ENCODE results near the gene FAM83G. TPM values are rescaled to one million over a fixed set of nuclear protein-coding genes. Genes with fewer than 3 reads are reported as not detected.

Gene FAM83G
- total RNA-seq, 1 donor from 2014 or later: 36.1 TPM

DNA sequence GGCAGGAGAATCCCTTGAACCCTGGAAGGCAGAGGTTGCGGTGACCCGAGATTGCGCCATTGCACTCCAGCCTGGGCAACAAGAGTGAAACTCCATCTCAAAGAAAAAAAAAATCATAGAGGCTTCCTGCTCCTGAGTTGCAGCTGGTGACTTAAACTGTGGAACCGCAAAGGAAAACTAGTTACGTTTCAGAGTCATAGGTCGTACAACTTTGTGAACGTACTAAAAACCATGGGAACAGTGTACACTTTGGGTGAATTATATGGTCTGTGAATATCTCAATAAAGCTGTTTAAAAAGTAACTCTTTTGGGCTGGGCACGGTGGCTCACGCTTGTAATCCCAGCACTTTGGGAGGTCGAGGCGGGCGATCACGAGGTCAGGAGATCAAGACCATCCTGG lies 29.0 kb downstream of the FAM83G start:
- H3K9me3 ChIP-seq: no peaks in the 10 kb centered on the region
- H3K36me3 ChIP-seq: peaks cover 0 to 23% of the 10 kb centered on the region in 2 donors
- no peaks in the 10 kb centered on the region for H3K27me3 ChIP-seq
- TF ChIP-seq, protein P1, sequence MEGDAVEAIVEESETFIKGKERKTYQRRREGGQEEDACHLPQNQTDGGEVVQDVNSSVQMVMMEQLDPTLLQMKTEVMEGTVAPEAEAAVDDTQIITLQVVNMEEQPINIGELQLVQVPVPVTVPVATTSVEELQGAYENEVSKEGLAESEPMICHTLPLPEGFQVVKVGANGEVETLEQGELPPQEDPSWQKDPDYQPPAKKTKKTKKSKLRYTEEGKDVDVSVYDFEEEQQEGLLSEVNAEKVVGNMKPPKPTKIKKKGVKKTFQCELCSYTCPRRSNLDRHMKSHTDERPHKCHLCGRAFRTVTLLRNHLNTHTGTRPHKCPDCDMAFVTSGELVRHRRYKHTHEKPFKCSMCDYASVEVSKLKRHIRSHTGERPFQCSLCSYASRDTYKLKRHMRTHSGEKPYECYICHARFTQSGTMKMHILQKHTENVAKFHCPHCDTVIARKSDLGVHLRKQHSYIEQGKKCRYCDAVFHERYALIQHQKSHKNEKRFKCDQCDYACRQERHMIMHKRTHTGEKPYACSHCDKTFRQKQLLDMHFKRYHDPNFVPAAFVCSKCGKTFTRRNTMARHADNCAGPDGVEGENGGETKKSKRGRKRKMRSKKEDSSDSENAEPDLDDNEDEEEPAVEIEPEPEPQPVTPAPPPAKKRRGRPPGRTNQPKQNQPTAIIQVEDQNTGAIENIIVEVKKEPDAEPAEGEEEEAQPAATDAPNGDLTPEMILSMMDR (IDR thresholded peaks at IDR 0.05): no peak
- no peak for TF ChIP-seq POLR2AphosphoS5 (IDR thresholded peaks at IDR 0.05; ENCODE audit: insufficient read depth in 1 of 2, low read depth in 1 of 2)
- no peak for TF ChIP-seq POLR2A (IDR thresholded peaks at IDR 0.05)
- DNase-seq (ENCODE audit: extremely low spot score in 2 of 2): no peak
- intact Hi-C loops (cut with DNase I): no loop called here
- no peak overlapping the region for H3K4me3 ChIP-seq
- H3K4me1 ChIP-seq: no peaks in the 10 kb centered on the region
- no peak overlapping the region for H3K27ac ChIP-seq

DNA sequence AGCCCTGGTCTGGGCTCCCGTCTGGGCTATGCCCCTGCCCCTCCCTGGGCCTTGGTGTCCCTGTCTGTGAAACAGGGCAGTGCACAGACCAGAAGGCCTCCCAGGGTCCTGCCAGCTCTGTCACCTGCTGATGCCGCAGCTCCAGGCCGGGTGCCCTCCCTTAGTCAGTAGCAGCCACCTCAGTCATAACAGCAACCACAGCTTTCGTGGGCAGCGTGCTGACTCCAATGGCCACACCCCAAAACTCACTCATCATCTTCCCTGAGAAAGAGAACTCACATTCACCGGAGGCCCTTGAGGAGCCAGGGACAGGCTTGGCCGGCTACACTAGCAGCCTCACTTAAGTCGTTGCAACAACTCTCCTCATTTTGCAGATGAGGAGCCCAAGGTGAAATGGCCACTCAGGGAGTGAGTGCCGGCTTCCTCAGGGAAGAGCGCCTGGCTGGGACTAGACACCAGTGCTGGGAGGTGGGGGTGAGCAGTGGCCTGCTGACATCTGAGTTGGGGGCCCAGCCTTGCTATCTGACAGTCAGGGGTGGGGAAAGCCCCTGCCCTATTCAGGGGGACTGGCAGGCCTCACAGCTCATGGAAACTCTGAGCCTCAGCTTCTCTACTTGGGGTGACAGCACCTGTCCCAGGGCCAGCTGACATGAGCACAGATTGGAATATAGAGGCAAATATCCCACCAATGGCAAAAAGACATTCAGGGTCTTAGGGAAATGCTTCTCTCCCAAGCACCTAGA lies 30.0 kb downstream of the FAM83G start:
- H3K27ac ChIP-seq: peak overlapping the region; percentile 39
- H3K27me3 ChIP-seq: no peaks in the 10 kb centered on the region
- peaks cover 0 to 27% of the 10 kb centered on the region in 2 donors for H3K36me3 ChIP-seq
- H3K4me1 ChIP-seq: no peaks in the 10 kb centered on the region
- no peaks in the 10 kb centered on the region for H3K9me3 ChIP-seq
- TF ChIP-seq POLR2AphosphoS5 (IDR thresholded peaks at IDR 0.05; ENCODE audit: insufficient read depth in 1 of 2, low read depth in 1 of 2) (no peak), POLR2A (IDR thresholded peaks at IDR 0.05) (no peak)
- TF ChIP-seq, protein P1 (IDR thresholded peaks at IDR 0.05): no peak
- no peak for DNase-seq (ENCODE audit: extremely low spot score in 2 of 2)
- H3K4me3 ChIP-seq: no peak overlapping the region
- intact Hi-C loops (cut with DNase I): no loop called here

DNA sequence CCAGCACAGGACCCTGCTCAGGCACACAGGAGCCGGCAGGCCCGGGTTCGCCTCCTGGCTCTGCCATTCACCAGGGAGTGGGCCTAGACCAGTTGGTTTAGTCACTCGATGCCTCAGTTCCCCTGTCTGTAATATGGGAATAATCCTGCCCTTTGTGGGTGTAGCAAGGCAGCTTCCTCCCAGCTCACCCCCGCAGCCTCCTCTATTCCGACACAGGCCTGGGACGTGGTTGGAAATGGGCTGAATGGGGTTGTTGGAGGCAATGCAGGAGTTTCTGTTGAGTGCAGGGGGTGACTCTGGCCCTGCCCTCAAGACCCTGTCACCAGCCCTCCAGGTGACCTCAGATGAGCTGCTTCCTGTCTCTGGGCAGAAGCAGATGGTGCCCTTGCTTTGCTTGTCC lies 32.8 kb downstream of the FAM83G start:
- H3K4me3 ChIP-seq: no peak overlapping the region
- TF ChIP-seq POLR2A (IDR thresholded peaks at IDR 0.05) (no peak), POLR2AphosphoS5 (IDR thresholded peaks at IDR 0.05; ENCODE audit: insufficient read depth in 1 of 2, low read depth in 1 of 2) (no peak)
- TF ChIP-seq, protein P1 (IDR thresholded peaks at IDR 0.05): no peak
- peaks cover 22% of the 10 kb centered on the region for H3K4me1 ChIP-seq
- intact Hi-C loops (cut with DNase I): no loop called here
- no peak for DNase-seq (ENCODE audit: extremely low spot score in 2 of 2)
- no peaks in the 10 kb centered on the region for H3K27me3 ChIP-seq
- H3K27ac ChIP-seq: no peak overlapping the region
- peaks cover 0 to 15% of the 10 kb centered on the region in 2 donors for H3K36me3 ChIP-seq
- H3K9me3 ChIP-seq: no peaks in the 10 kb centered on the region

DNA sequence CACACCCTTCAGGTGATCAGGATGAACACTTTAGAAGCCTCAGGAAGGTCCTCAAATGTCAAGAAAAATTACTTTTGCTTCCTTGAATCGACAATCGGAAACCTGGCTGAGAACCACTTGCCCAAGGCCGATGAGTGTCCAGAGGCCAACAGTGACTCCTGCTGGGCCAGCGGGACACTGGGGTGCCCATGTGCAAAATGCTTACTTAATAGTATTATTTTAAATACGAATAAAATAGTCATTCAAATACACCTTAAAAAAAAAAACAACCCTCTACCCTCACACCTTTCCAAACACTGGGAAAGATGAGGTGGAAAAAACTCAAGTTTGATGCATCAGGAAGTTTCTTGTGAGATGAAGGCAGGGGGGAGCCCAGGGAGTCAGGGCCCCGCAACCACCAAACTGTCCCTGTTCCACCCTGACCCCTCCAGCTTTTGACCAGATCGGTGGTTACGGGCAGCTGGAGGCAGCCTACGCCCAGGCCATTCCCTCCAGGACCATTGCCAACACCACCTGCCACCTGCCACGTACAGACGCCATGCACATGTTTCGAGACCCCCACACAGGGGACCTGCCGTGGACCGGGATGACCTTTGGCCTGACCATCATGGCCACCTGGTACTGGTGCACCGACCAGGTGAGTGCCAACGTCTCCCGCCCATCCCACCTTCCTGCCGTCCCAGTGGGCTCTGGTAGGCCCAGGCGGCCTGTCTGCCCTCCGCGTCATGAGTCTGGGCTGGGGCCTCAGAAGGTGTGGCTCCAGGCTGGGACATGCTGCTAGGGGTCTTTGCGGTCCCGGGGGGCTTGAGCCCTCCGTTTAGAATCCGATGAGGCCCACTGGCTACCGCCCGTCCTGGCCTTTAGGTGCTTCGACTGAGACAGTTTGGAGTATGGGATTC lies 33.7 kb downstream of the FAM83G start:
- intact Hi-C loops (cut with DNase I): no loop called here
- Histone ChIP-seq H3K4me3 (no peak overlapping the region), H3K36me3 (peaks cover 0 to 15% of the 10 kb centered on the region in 2 donors), H3K27me3 (no peaks in the 10 kb centered on the region), H3K9me3 (no peaks in the 10 kb centered on the region), H3K27ac (no peak overlapping the region), H3K4me1 (peaks cover 22% of the 10 kb centered on the region)
- no peak for DNase-seq (ENCODE audit: extremely low spot score in 2 of 2)
- TF ChIP-seq POLR2A (IDR thresholded peaks at IDR 0.05) (no peak), POLR2AphosphoS5 (IDR thresholded peaks at IDR 0.05; ENCODE audit: insufficient read depth in 1 of 2, low read depth in 1 of 2) (no peak)
- TF ChIP-seq, protein P1 (IDR thresholded peaks at IDR 0.05): no peak
